SK-N-SH (cell line): ENCODE data around the gene MYCT1. TPM values are rescaled to one million over a fixed set of nuclear protein-coding genes. Genes with fewer than 3 reads are reported as not detected.

Experiments
- CTCF ChIA-PET: fragments of 300-600, 350-600 bp; formaldehyde crosslinking; extraction: SDS; loops from one replicate; lab custom pipeline; 2021; lab: Yijun Ruan, JAX
- POLR2A ChIA-PET: fragments of 350-600 bp; sonication (Branson Sonifier 250); formaldehyde crosslinking; extraction: SDS; loops from one replicate; lab custom pipeline; 2020; ENCODE audit warnings: antibody characterized with exemption, inconsistent platforms; lab: Yijun Ruan, JAX
- DNase-seq: peaks from one replicate; pipeline ENCODE4 v3.0.0; 2012
- H2AFZ ChIP-seq: fragments of 200-600 bp; sonication (generic); 2 replicates; pipeline ENCODE4 v1.8.1; 2016; ENCODE audit warnings: antibody characterized with exemption, mild to moderate bottlenecking, low read depth
- H3F3A ChIP-seq: fragments of 200-600 bp; sonication (generic); replicated peaks from 2 replicates; pipeline ENCODE3; 2016; ENCODE audit warnings: antibody characterized with exemption, mild to moderate bottlenecking; ENCODE audit not compliant: insufficient read depth
- H3K27ac ChIP-seq, 2 experiments: fragments of 200-500 bp in 1 of 2; fragments of 200-600 bp in 1 of 2; sonication (Bioruptor generic) in 1 of 2; sonication (generic), shearing (Covaris generic) in 1 of 2; 2 replicates each; pipeline versions ENCODE4 v1.5.1 to v1.6.1; 2014 to 2016; ENCODE audit warnings: low read depth in 2 of 2, inconsistent platforms in 1 of 2, low read length in 1 of 2, mild to moderate bottlenecking in 1 of 2, mixed read lengths in 1 of 2
- H3K27me3 ChIP-seq: fragments of 200-600 bp; sonication (generic), shearing (Covaris generic); 2 replicates; pipeline ENCODE4 v1.6.1; 2016; ENCODE audit warnings: mixed run types; ENCODE audit not compliant: insufficient read depth
- H3K36me3 ChIP-seq, 2 experiments: fragments of 200-500 bp in 1 of 2; fragments of 200-600 bp in 1 of 2; sonication (Bioruptor generic) in 1 of 2; sonication (generic) in 1 of 2; replicated peaks in 1 of 2; 2 replicates each; pipeline versions ENCODE3 to v1.5.1; 2014 to 2016; ENCODE audit warnings: low read length in 1 of 2, mild to moderate bottlenecking in 1 of 2; ENCODE audit not compliant: insufficient read depth in 2 of 2, control insufficient read depth in 1 of 2
- H3K4me1 ChIP-seq, 2 experiments: fragments of 200-500 bp in 1 of 2; fragments of 200-600 bp in 1 of 2; sonication (Bioruptor generic) in 1 of 2; sonication (generic), shearing (Covaris generic) in 1 of 2; 2 replicates each; pipeline versions ENCODE4 v1.5.1 to v1.6.1; 2014 to 2016; ENCODE audit warnings: low read depth in 1 of 2, low read length in 1 of 2, mixed run types in 1 of 2; ENCODE audit not compliant: insufficient read depth in 2 of 2, control insufficient read depth in 1 of 2
- H3K4me2 ChIP-seq: fragments of 200-600 bp; sonication (generic), shearing (Covaris generic); 2 replicates; pipeline ENCODE4 v1.6.1; 2017; ENCODE audit warnings: mixed run types
- H3K4me3 ChIP-seq, 2 experiments: fragments of 200-500 bp in 1 of 2; fragments of 200-600 bp in 1 of 2; sonication (Bioruptor generic) in 1 of 2; sonication (generic), shearing (Covaris generic) in 1 of 2; 2 replicates each; pipeline versions ENCODE4 v1.5.1 to v1.8.1; 2014 to 2016; ENCODE audit warnings: low read depth in 2 of 2, inconsistent platforms in 1 of 2, low read length in 1 of 2, mild to moderate bottlenecking in 1 of 2, mixed read lengths in 1 of 2, moderate library complexity in 1 of 2
- H3K79me2 ChIP-seq: fragments of 200-600 bp; sonication (generic); 2 replicates; pipeline ENCODE4 v1.8.1; 2017; ENCODE audit warnings: mild to moderate bottlenecking; ENCODE audit not compliant: insufficient read depth
- H3K9ac ChIP-seq: fragments of 200-600 bp; sonication (generic); 2 replicates; pipeline ENCODE4 v1.6.1; 2017; ENCODE audit warnings: mixed run types
- H3K9me2 ChIP-seq: fragments of 200-600 bp; sonication (generic); 2 replicates; pipeline ENCODE4 v1.6.1; 2017; ENCODE audit warnings: mixed run types
- H3K9me3 ChIP-seq: fragments of 200-600 bp; sonication (generic); 2 replicates; pipeline ENCODE4 v1.6.1; 2017; ENCODE audit warnings: mixed run types, mild to moderate bottlenecking, moderate library complexity
- H4K20me1 ChIP-seq: fragments of 200-600 bp; sonication (generic); 2 replicates; pipeline ENCODE4 v1.6.1; 2017; ENCODE audit warnings: mild to moderate bottlenecking, mixed run types; ENCODE audit not compliant: insufficient read depth
- CHD2 ChIP-seq: fragments of 150-350 bp; IDR thresholded peaks from 2 replicates; pipeline ENCODE4 v1.6.1; 2018; ENCODE audit warnings: low read length; ENCODE audit not compliant: partially characterized antibody
- CTCF ChIP-seq: fragments of 200-600 bp; sonication (generic); IDR thresholded peaks from 2 replicates; pipeline ENCODE4 v1.6.1; 2017; ENCODE audit warnings: antibody characterized with exemption, mild to moderate bottlenecking, moderate library complexity
- ELF1 ChIP-seq: IDR thresholded peaks from 2 replicates; pipeline ENCODE4 v1.4.0; 2012
- EP300 ChIP-seq, 2 experiments: IDR thresholded peaks; 2 replicates each; pipeline versions ENCODE4 v1.4.0 to v1.6.1; 2012; ENCODE audit warnings: borderline replicate concordance in 1 of 2, low read depth in 1 of 2, low read length in 1 of 2
- FOSL2 ChIP-seq: IDR thresholded peaks from 2 replicates; pipeline ENCODE4 v1.4.0; 2012; ENCODE audit warnings: low read depth, mild to moderate bottlenecking, moderate library complexity, borderline replicate concordance
- FOXJ3 ChIP-seq: sonication (generic); formaldehyde crosslinking; IDR thresholded peaks from 2 replicates; pipeline ENCODE4 v1.5.1; 2020; ENCODE audit warnings: mild to moderate bottlenecking, missing genetic modification reagents
- FOXM1 ChIP-seq: IDR thresholded peaks from 2 replicates; pipeline ENCODE4 v1.4.0; 2012; ENCODE audit warnings: low read depth, mild to moderate bottlenecking
- GABPA ChIP-seq: IDR thresholded peaks from 2 replicates; pipeline ENCODE4 v1.4.0; 2012; ENCODE audit warnings: low read depth, mild to moderate bottlenecking
- IRF3 ChIP-seq: fragments of 150-350 bp; IDR thresholded peaks from 2 replicates; pipeline ENCODE4 v1.6.1; 2016; ENCODE audit warnings: mild to moderate bottlenecking, low read depth, low read length
- JUND ChIP-seq: IDR thresholded peaks from 2 replicates; pipeline ENCODE4 v1.4.0; 2012
- MAX ChIP-seq: IDR thresholded peaks from 2 replicates; pipeline ENCODE4 v1.4.0; 2012; ENCODE audit warnings: low read depth
- MXI1 ChIP-seq: IDR thresholded peaks from 2 replicates; pipeline ENCODE4 v1.6.1; 2012; ENCODE audit warnings: mild to moderate bottlenecking, low read depth, low read length, improper control_type of control experiment
- NFIC ChIP-seq: IDR thresholded peaks from 2 replicates; pipeline ENCODE4 v1.4.0; 2012; ENCODE audit warnings: borderline replicate concordance
- NRF1 ChIP-seq: IDR thresholded peaks from 2 replicates; pipeline ENCODE4 v1.6.1; 2012; ENCODE audit warnings: low read depth, mild to moderate bottlenecking, low read length
- PBX3 ChIP-seq: IDR thresholded peaks from 2 replicates; pipeline ENCODE4; 2012
- POLR2AphosphoS5 ChIP-seq: IDR thresholded peaks from 2 replicates; pipeline ENCODE4 v1.6.1; 2012; ENCODE audit warnings: low read depth, low read length
- RAD21 ChIP-seq: IDR thresholded peaks from 2 replicates; pipeline ENCODE4 v1.6.1; 2012; ENCODE audit warnings: mild to moderate bottlenecking, low read length
- RCOR1 ChIP-seq: fragments of 150-350 bp; IDR thresholded peaks from 2 replicates; pipeline ENCODE4 v1.6.1; 2017; ENCODE audit warnings: antibody characterized with exemption, low read length
- RFX5 ChIP-seq: IDR thresholded peaks from 2 replicates; pipeline ENCODE4 v1.6.1; 2012; ENCODE audit warnings: mild to moderate bottlenecking, improper control_type of control experiment, low read length
- RXRA ChIP-seq: IDR thresholded peaks from 2 replicates; pipeline ENCODE4 v1.4.0; 2012; ENCODE audit warnings: low read depth, mild to moderate bottlenecking, borderline replicate concordance
- SIN3A ChIP-seq: IDR thresholded peaks from 2 replicates; pipeline ENCODE4 v1.6.1; 2012; ENCODE audit warnings: low read depth, mild to moderate bottlenecking, low read length, moderate library complexity, borderline replicate concordance
- SMC3 ChIP-seq: IDR thresholded peaks from 2 replicates; pipeline ENCODE4 v1.6.1; 2012; ENCODE audit warnings: low read depth, low read length, improper control_type of control experiment
- TCF12 ChIP-seq: IDR thresholded peaks from 2 replicates; pipeline ENCODE4 v1.4.0; 2012
- TEAD4 ChIP-seq: IDR thresholded peaks from 2 replicates; pipeline ENCODE4 v1.4.0; 2012; ENCODE audit warnings: mild to moderate bottlenecking, borderline replicate concordance; ENCODE audit not compliant: insufficient read depth
- USF1 ChIP-seq: IDR thresholded peaks from 2 replicates; pipeline ENCODE4 v1.4.0; 2012; ENCODE audit warnings: low read depth, borderline replicate concordance
- USF2 ChIP-seq: fragments of 150-350 bp; IDR thresholded peaks from 2 replicates; pipeline ENCODE4 v1.6.1; 2017; ENCODE audit warnings: antibody characterized with exemption, low read length, low read depth, borderline replicate concordance
- YY1 ChIP-seq: IDR thresholded peaks from 2 replicates; pipeline ENCODE4 v1.4.0; 2012; ENCODE audit warnings: low read depth, mild to moderate bottlenecking
- ZBTB33 ChIP-seq: IDR thresholded peaks from 2 replicates; pipeline ENCODE4 v1.4.0; 2012; ENCODE audit warnings: low read depth, borderline replicate concordance
- WGBS: methylation state at CpG from one replicate; pipeline ENCODE4 v1.1.6; 2017; ENCODE audit warnings: low lambda C conversion rate; 5-methylcytosine and 5-hydroxymethylcytosine counted together
- polyA plus RNA-seq, 3 experiments: library from polyadenylated mRNA; depleted of rRNA; stranded (reverse); fragments of >200 nt; gene quantifications; 2 replicates each; pipeline ENCODE4 v1.2.3, GENCODE V29; 2012

The MYCT1 gene
- polyA plus RNA-seq, 1 of the 3 experiments (the other 2 are of a cell fraction), result 7.6 TPM

GRCh38 chr6:152749336-152749735, 51.6 kb downstream of the MYCT1 start:
- Histone ChIP-seq H3K4me2 (no peak overlapping the region), H3K27me3 (no peaks in the 10 kb centered on the region), H3K4me1 (peaks cover 3 to 12% of the 10 kb centered on the region in 2 experiments; a peak in 2 of 4 replicates), H4K20me1 (no peaks in the 10 kb centered on the region), H3K4me3 (no peak overlapping the region), H3F3A (peaks cover 8% of the 10 kb centered on the region), H2AFZ (no peak overlapping the region), H3K36me3 (no peaks in the 10 kb centered on the region), H3K27ac (peak overlapping the region; percentile 19 to 93; a peak in 3 of 4 replicates), H3K9me3 (no peaks in the 10 kb centered on the region), H3K9me2 (no peaks in the 10 kb centered on the region), H3K79me2 (no peaks in the 10 kb centered on the region), H3K9ac (no peak overlapping the region)
- peak; percentile 18 for DNase-seq
- CTCF ChIA-PET, result interaction anchor here (0.7 to 4.7 kb wide), 48 partner anchors 9 to 433 kb away, joined by 3 to 156 read pairs (median 6); no protein-coding TSS in a partner anchor
- POLR2A ChIA-PET, result interaction anchor here (0.5 kb wide), 1 partner anchor 241 kb away, joined by 3 read pairs; no protein-coding TSS in a partner anchor
- 12% methylated on average over 1 of the region's 1 CpG for WGBS
- TF ChIP-seq USF1, result no peak
- TF ChIP-seq RCOR1, result peak; percentile 84; the same call in 1 of the 2 replicates
- no peak for TF ChIP-seq ELF1
- TF ChIP-seq NRF1, result no peak
- no peak for TF ChIP-seq ZBTB33
- TF ChIP-seq FOSL2, result no peak
- no peak for TF ChIP-seq MAX
- TF ChIP-seq YY1, result no peak
- TF ChIP-seq IRF3, result no peak
- peak; percentile 34; the same call in 1 of the 2 replicates for TF ChIP-seq PBX3
- TF ChIP-seq TCF12, result peak; percentile 67
- TF ChIP-seq CHD2, result peak; percentile 76
- no peak for TF ChIP-seq TEAD4
- TF ChIP-seq SIN3A, result no peak
- no peak for TF ChIP-seq USF2
- peak; percentile 18 to 96; a peak in 3 of 4 replicates for TF ChIP-seq EP300 (IDR thresholded peaks at IDR 0.05; ENCODE audit: borderline replicate concordance in 1 of 2, low read depth in 1 of 2, low read length in 1 of 2)
- TF ChIP-seq MXI1, result no peak
- TF ChIP-seq SMC3, result no peak
- TF ChIP-seq NFIC, result no peak
- TF ChIP-seq GABPA, result no peak
- no peak for TF ChIP-seq FOXM1
- peak; percentile 31; the same call in 1 of the 2 replicates for TF ChIP-seq RAD21
- peak; percentile 43; the same call in 1 of the 2 replicates for TF ChIP-seq POLR2AphosphoS5
- TF ChIP-seq FOXJ3 (CRISPR knock-in tag), result no peak
- TF ChIP-seq CTCF, result no peak
- TF ChIP-seq RXRA, result no peak
- no peak for TF ChIP-seq RFX5
- TF ChIP-seq JUND, result no peak
